ENCODE data around the gene BRINP3.

BRINP3 gene

DNA sequence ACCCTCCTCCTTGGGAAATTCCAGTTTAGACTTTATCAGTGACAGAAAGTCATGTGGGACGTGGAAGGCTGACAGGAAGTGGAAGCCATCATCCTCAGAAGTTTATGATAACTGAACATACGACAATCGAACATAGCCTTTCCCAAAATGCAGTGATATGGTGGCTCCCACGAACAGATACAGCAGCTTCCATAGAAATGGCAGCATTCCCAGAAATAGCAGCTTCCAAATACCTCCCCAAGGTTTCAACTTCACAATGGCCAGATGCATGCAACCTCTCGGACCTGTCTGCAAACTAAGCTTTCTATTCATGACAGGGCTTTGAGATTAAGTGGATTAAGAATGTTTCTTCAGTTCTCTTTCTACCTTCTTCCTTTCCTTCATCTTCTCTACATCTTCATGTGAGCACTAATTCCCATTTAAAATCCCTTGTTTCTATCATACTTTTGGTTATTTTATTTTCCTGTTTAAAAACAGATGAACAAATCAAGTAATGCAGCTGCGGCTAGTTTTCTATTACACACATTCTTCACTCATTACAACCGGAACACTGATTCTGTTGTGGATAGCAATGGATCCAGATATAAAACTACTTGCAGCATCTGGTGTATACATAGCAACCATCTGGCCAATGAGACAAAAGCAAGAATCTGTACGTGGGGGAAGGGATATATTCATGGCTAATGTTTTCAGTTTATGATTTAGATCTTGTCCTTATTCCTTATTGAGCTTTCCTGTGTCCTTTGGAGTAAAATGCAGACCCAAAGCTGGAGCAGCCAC is 304.8 kb downstream of the BRINP3 start:
- H3K4me3 ChIP-seq (ENCODE audit: low read depth, low read length) = no peak overlapping the region
- no peak for DNase-seq (ENCODE audit: low read depth)
- no peak for TF ChIP-seq MYC (IDR thresholded peaks at IDR 0.05; ENCODE audit: low read depth, low read length)
- TF ChIP-seq MAX (IDR thresholded peaks at IDR 0.05; ENCODE audit: low read depth, low read length) = no peak
- no peak for TF ChIP-seq CTCF (IDR thresholded peaks at IDR 0.05; ENCODE audit: low read depth, low read length)
- TF ChIP-seq POLR2A (IDR thresholded peaks at IDR 0.05; ENCODE audit: extremely low read depth, insufficient read length) = no peak

- DNase-seq (ENCODE audit: low read depth) = no peak
- TF ChIP-seq MYC (IDR thresholded peaks at IDR 0.05; ENCODE audit: low read depth, low read length) (no peak), POLR2A (IDR thresholded peaks at IDR 0.05; ENCODE audit: extremely low read depth, insufficient read length) (no peak), MAX (IDR thresholded peaks at IDR 0.05; ENCODE audit: low read depth, low read length) (no peak), CTCF (IDR thresholded peaks at IDR 0.05; ENCODE audit: low read depth, low read length) (no peak)
- no peak overlapping the region for H3K4me3 ChIP-seq (ENCODE audit: low read depth, low read length)
Measured at GRCh38 chr1:190170321-190170720, 307.3 kb downstream of the BRINP3 start.

- H3K4me3 ChIP-seq (ENCODE audit: low read depth, low read length) = no peak overlapping the region
Measured at GRCh38 chr1:190169311-190170067, 308.2 kb downstream of the BRINP3 start.

DNA sequence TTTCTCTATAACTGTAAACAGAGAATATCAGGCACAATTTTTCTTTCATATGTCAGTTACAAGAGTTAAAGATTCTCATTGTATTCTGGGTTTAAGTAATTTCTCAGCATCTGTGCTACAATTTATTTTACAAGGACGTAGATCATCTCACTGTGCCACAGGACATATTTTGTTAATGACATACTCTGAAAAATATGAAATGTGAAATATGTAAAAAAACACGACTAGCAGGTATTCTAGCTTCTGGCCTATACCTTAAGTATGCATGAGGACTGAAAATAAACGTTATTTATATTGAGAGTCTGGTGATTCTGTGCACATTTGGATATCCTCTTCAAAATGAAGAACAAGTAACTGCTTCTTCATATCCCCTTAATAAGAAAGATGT is 308.8 kb downstream of the BRINP3 start:
- TF ChIP-seq MYC (IDR thresholded peaks at IDR 0.05; ENCODE audit: low read depth, low read length) (no peak), CTCF (IDR thresholded peaks at IDR 0.05; ENCODE audit: low read depth, low read length) (no peak), MAX (IDR thresholded peaks at IDR 0.05; ENCODE audit: low read depth, low read length) (no peak), POLR2A (IDR thresholded peaks at IDR 0.05; ENCODE audit: extremely low read depth, insufficient read length) (no peak)
- H3K4me3 ChIP-seq (ENCODE audit: low read depth, low read length) = no peak overlapping the region
- DNase-seq (ENCODE audit: low read depth) = no peak

More at GRCh38 chr1:190169311-190170067, 308.2 kb downstream of the BRINP3 start:
- DNase-seq (ENCODE audit: low read depth) = no peak
- TF ChIP-seq MYC (IDR thresholded peaks at IDR 0.05; ENCODE audit: low read depth, low read length) = no peak
- TF ChIP-seq POLR2A (IDR thresholded peaks at IDR 0.05; ENCODE audit: extremely low read depth, insufficient read length) = no peak
- no peak for TF ChIP-seq CTCF (IDR thresholded peaks at IDR 0.05; ENCODE audit: low read depth, low read length)
- TF ChIP-seq MAX (IDR thresholded peaks at IDR 0.05; ENCODE audit: low read depth, low read length) = no peak

- TF ChIP-seq MAX (IDR thresholded peaks at IDR 0.05; ENCODE audit: low read depth, low read length) = no peak
- H3K4me3 ChIP-seq (ENCODE audit: low read depth, low read length) = no peak overlapping the region
- no peak for DNase-seq (ENCODE audit: low read depth)
Measured at GRCh38 chr1:190168116-190168892, 309.4 kb downstream of the BRINP3 start.
